DOHH2 (cell line): ENCODE results near the gene S100A16.

Experiments used
- EZH2phosphoT487 ChIP-seq: fragments of 200-600 bp; sonication (generic); IDR thresholded peaks from 2 replicates; pipeline ENCODE4 v1.6.1; 2017; ENCODE audit warnings: borderline replicate concordance, mild to moderate bottlenecking, antibody characterized with exemption, low read length, moderate library complexity, mixed read lengths
- TF ChIP-seq, protein P1 (sequence below): fragments of 200-600 bp; sonication (generic); IDR thresholded peaks from one replicate; pipeline ENCODE4 v1.5.1; 2014; ENCODE audit warnings: antibody characterized with exemption, mild to moderate bottlenecking, low read depth, low read length; ENCODE audit not compliant: poor library complexity, severe bottlenecking

DNA sequence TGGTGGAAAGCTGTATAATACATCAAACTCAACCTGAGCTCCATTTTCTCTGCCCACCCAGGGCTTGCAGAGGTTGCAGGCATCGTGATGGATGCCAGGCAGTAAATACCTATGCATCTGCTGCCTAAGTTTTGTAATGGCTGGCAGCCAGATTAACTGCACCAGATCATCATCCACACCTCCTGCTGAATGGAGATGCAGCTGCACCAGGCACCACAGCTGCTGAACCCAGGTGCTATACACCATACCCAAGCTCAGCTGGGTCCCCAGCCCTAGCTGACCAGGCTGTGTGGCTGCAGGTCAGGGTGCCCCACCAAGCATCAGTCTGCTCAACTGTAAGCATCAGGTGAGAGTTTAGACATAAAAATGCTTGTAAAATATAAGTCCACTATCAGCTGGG is 38.8 kb upstream of the S100A16 start:
- TF ChIP-seq, protein P1, sequence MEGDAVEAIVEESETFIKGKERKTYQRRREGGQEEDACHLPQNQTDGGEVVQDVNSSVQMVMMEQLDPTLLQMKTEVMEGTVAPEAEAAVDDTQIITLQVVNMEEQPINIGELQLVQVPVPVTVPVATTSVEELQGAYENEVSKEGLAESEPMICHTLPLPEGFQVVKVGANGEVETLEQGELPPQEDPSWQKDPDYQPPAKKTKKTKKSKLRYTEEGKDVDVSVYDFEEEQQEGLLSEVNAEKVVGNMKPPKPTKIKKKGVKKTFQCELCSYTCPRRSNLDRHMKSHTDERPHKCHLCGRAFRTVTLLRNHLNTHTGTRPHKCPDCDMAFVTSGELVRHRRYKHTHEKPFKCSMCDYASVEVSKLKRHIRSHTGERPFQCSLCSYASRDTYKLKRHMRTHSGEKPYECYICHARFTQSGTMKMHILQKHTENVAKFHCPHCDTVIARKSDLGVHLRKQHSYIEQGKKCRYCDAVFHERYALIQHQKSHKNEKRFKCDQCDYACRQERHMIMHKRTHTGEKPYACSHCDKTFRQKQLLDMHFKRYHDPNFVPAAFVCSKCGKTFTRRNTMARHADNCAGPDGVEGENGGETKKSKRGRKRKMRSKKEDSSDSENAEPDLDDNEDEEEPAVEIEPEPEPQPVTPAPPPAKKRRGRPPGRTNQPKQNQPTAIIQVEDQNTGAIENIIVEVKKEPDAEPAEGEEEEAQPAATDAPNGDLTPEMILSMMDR = no peak
- TF ChIP-seq EZH2phosphoT487 = no peak
